Gastroesophageal sphincter (tissue), 3 donors: ENCODE results near the gene ARHGEF4.

Experiments used
- EP300 ChIP-seq: sonication (generic); formaldehyde crosslinking; IDR thresholded peaks from one replicate; pipeline ENCODE4 v1.6.1; 2017; ENCODE audit warnings: antibody characterized with exemption, mild to moderate bottlenecking
- POLR2A ChIP-seq, 2 donors: fragments of 450-650 bp; IDR thresholded peaks; one replicate each; pipeline ENCODE4 v1.6.1; 2017; ENCODE audit warnings: antibody characterized with exemption in 2 of 2, mild to moderate bottlenecking in 2 of 2, moderate library complexity in 1 of 2
- POLR2AphosphoS5 ChIP-seq: sonication (generic); formaldehyde crosslinking; IDR thresholded peaks from one replicate; pipeline ENCODE4 v1.6.1; 2017; ENCODE audit warnings: antibody characterized with exemption
- TF ChIP-seq, protein P1 (sequence below), 4 experiments: fragments of 200-600 bp in 2 of 4; fragments of 450-650 bp in 2 of 4; sonication (generic) in 1 of 4; IDR thresholded peaks; one replicate each; pipeline ENCODE4 v1.5.1; 2017 to 2019; ENCODE audit warnings: antibody characterized with exemption in 4 of 4, mild to moderate bottlenecking in 2 of 4, moderate library complexity in 2 of 4

DNA sequence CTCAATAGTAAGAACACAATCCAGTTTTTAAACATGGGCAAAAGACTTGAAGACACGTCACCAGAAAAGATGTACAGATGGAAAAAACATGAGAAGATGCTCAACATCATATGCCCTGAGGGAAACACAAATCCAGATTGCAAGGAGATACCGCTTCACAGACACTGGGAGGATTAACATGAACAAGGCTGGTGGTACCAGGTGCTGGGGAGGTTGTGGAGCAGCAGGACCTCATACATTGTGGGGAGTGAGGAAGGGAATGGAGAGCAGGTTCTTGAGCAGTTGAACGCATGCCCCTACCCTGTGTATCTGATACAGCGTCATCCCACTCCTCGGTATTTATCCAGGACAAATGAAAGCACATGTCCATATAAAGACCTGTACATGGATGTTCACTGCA lies 72.1 kb downstream of the ARHGEF4 start:
- TF ChIP-seq POLR2A (IDR thresholded peaks at IDR 0.05): no peak
- TF ChIP-seq, protein P1, sequence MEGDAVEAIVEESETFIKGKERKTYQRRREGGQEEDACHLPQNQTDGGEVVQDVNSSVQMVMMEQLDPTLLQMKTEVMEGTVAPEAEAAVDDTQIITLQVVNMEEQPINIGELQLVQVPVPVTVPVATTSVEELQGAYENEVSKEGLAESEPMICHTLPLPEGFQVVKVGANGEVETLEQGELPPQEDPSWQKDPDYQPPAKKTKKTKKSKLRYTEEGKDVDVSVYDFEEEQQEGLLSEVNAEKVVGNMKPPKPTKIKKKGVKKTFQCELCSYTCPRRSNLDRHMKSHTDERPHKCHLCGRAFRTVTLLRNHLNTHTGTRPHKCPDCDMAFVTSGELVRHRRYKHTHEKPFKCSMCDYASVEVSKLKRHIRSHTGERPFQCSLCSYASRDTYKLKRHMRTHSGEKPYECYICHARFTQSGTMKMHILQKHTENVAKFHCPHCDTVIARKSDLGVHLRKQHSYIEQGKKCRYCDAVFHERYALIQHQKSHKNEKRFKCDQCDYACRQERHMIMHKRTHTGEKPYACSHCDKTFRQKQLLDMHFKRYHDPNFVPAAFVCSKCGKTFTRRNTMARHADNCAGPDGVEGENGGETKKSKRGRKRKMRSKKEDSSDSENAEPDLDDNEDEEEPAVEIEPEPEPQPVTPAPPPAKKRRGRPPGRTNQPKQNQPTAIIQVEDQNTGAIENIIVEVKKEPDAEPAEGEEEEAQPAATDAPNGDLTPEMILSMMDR (IDR thresholded peaks at IDR 0.05): no peak
- TF ChIP-seq EP300: no peak
- TF ChIP-seq POLR2AphosphoS5: no peak
